MCF 10A (cell line): ENCODE results near the gene GGCX. TPM values are rescaled to one million over a fixed set of nuclear protein-coding genes. Genes with fewer than 3 reads are reported as not detected.

ENCODE experiments used
- BruUV-seq: library from RNA; stranded (reverse); fragments of 400-500 nt; replicated peaks from 2 replicates; lab custom pipeline; 2021; lab: Mats Ljungman, UMichigan
- CTCF ChIA-PET: fragments of 300-600 bp; sonication (Branson Sonifier 250); formaldehyde crosslinking; extraction: SDS; loops from one replicate; lab custom pipeline; 2021; ENCODE audit warnings: antibody characterized with exemption, inconsistent platforms; lab: Yijun Ruan, JAX
- POLR2A ChIA-PET: fragments of 300-600, 350-650 bp; sonication (Branson Sonifier 250); formaldehyde crosslinking; extraction: SDS; loops from one replicate; lab custom pipeline; 2020; ENCODE audit warnings: antibody characterized with exemption, inconsistent platforms; lab: Yijun Ruan, JAX
- DNase-seq: peaks from one replicate; pipeline ENCODE4 v3.0.0-alpha.2; 2018; ENCODE audit not compliant: unreplicated experiment
- H3K27ac Mint-ChIP-seq: one replicate; pipeline ENCODE4 v1.8.0; 2022; ENCODE audit warnings: mild to moderate bottlenecking, low read depth, mixed read lengths; ENCODE audit not compliant: unreplicated experiment
- H3K27me3 Mint-ChIP-seq: one replicate; pipeline ENCODE4 v1.8.0; 2022; ENCODE audit warnings: mixed read lengths; ENCODE audit not compliant: insufficient read depth, unreplicated experiment
- H3K36me3 Mint-ChIP-seq: one replicate; pipeline ENCODE4 v1.8.0; 2022; ENCODE audit warnings: mild to moderate bottlenecking, moderate library complexity, mixed read lengths; ENCODE audit not compliant: insufficient read depth, unreplicated experiment
- H3K4me1 Mint-ChIP-seq: one replicate; pipeline ENCODE4 v1.8.0; 2022; ENCODE audit warnings: mixed read lengths; ENCODE audit not compliant: insufficient read depth, unreplicated experiment
- H3K4me3 Mint-ChIP-seq: one replicate; pipeline ENCODE4 v1.8.0; 2022; ENCODE audit warnings: mild to moderate bottlenecking, moderate library complexity, mixed read lengths; ENCODE audit not compliant: unreplicated experiment
- H3K9me3 Mint-ChIP-seq: one replicate; pipeline ENCODE4 v1.8.0; 2022; ENCODE audit warnings: mixed read lengths; ENCODE audit not compliant: unreplicated experiment
- intact Hi-C: fragments of 100-400 bp; cut with micrococcal nuclease; formaldehyde crosslinking; loops from 2 replicates; pipeline ENCODE4 v1.14.1; 2022
- total RNA-seq: library from RNA; stranded (reverse); gene quantifications from 2 replicates; pipeline ENCODE4 v1.2.3, GENCODE V29; 2022
- TF ChIP-seq, protein P1 (sequence below): fragments of 200-600 bp; IDR thresholded peaks from one replicate; pipeline ENCODE4 v1.8.0; 2022; ENCODE audit warnings: antibody characterized with exemption, mild to moderate bottlenecking; ENCODE audit not compliant: unreplicated experiment

Gene GGCX
- total RNA-seq, 1 experiment from 2014 or later, result 49.1 TPM

DNA sequence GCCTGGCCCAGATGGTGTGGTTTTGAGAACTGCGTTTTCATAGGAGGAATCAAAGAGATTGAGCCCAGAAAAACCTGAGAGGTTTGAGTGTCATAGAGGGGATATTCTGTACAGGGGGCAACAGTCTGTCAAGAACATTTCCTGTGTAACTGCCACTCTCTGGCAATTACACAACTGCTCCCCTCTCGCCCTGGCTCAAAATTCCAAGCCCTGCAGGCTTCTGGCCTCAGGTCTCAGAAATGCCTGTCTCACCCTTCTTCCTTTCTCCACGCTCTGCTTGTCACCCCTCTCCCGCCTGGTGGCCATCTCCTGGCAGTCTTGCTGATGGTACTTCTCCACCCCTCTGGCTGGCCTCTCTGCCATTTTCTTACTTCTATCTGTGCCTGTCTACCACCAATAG, 26.9 kb upstream of the GGCX start:
- no peak for DNase-seq
- no peak overlapping the region for H3K27ac Mint-ChIP-seq
- BruUV-seq, result no TSS peak
- peaks cover 14% of the 10 kb centered on the region for H3K4me1 Mint-ChIP-seq
- ChIA-PET CTCF (no interaction called here), POLR2A (interaction anchor here (0.7 to 6.1 kb wide), 3 partner anchors 7 to 22 kb away, joined by 3 to 54 read pairs (median 5); partner anchors contain the start of genes RNF181 and VAMP8)
- H3K9me3 Mint-ChIP-seq, result no peaks in the 10 kb centered on the region
- TF ChIP-seq, protein P1, sequence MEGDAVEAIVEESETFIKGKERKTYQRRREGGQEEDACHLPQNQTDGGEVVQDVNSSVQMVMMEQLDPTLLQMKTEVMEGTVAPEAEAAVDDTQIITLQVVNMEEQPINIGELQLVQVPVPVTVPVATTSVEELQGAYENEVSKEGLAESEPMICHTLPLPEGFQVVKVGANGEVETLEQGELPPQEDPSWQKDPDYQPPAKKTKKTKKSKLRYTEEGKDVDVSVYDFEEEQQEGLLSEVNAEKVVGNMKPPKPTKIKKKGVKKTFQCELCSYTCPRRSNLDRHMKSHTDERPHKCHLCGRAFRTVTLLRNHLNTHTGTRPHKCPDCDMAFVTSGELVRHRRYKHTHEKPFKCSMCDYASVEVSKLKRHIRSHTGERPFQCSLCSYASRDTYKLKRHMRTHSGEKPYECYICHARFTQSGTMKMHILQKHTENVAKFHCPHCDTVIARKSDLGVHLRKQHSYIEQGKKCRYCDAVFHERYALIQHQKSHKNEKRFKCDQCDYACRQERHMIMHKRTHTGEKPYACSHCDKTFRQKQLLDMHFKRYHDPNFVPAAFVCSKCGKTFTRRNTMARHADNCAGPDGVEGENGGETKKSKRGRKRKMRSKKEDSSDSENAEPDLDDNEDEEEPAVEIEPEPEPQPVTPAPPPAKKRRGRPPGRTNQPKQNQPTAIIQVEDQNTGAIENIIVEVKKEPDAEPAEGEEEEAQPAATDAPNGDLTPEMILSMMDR, result no peak
- H3K36me3 Mint-ChIP-seq, result peaks cover 9% of the 10 kb centered on the region
- intact Hi-C loops, result no loop called here
- no peaks in the 10 kb centered on the region for H3K27me3 Mint-ChIP-seq
- no peak overlapping the region for H3K4me3 Mint-ChIP-seq

DNA sequence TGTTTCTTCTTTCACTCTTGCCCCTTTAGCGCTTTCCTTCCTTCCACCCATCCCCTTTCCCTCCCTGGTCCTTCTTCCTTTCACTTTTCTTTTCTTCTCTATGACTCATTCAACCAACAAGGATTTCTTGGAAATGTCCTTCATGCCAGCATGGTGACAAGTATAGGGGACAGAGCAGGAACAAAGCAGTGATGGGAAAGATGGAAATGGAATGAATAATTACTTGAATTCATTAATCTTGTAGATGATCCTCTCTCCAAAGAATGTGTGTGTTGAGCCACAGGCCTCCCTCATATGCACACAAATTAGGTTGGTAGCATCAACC, 24.4 kb upstream of the GGCX start:
- Mint-ChIP-seq H3K9me3 (no peaks in the 10 kb centered on the region), H3K27ac (peak overlapping the region; percentile 91), H3K4me1 (peaks cover 14% of the 10 kb centered on the region), H3K36me3 (peaks cover 29% of the 10 kb centered on the region), H3K4me3 (no peak overlapping the region), H3K27me3 (no peaks in the 10 kb centered on the region)
- DNase-seq, result no peak
- no TSS peak for BruUV-seq
- CTCF ChIA-PET, result interaction anchor here (0.7 to 1.3 kb wide), 2 partner anchors 11 to 43 kb away, joined by 3 to 4 read pairs; no protein-coding TSS in a partner anchor
- intact Hi-C loops, result no loop called here
- TF ChIP-seq, protein P1, result no peak
- POLR2A ChIA-PET, result interaction anchor here (0.8 to 6.1 kb wide), 5 partner anchors 10 to 231 kb away, joined by 3 to 54 read pairs (median 5); partner anchors contain the start of genes ELMOD3, RNF181 and TMEM150A

DNA sequence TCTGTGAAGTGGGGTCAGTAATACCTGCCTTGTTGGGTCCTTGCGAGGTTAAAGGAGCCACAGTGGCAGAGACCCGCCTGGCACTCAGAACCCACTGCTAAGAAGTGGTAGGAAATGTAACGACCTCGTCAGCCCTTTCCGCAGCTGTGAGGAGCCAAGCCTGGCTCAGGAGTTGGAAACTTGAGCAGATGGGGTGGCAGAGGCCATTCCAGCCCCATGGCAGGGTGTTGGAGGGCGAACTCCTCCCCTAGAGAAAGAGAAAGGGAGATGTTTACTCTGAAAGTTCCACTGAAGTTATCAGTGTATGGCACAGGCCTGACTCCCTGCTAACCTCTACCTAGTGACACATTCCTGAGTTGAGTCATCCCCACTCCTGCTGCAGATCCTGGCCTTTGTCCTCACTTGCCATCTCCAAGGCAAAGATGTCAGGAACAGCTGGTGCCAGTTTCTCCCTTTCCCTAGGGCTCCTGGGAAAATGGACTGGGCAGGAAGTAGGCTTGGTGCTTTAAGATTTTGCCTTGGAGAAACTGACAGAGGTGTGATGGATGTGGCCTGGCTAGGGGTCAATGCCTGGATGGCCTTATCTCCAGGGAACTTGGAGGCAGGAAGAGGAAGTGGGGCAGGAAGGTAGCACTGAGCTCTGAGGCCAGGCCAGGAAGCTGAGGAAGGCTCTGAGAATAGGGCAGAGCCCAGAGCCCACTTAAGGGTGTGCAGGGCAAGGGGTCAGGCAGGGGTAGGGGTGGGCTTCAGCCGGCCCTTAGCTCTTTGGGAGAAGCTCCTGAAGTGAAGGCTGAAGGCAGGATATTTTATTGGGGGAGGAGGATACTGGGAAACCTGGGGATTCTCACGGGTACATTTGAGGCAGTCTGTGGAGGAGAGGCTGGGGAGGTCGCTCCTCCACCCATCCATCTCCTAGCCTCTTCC, 23.8 kb upstream of the GGCX start:
- Mint-ChIP-seq H3K4me3 (no peak overlapping the region), H3K4me1 (peaks cover 14% of the 10 kb centered on the region), H3K27ac (peak overlapping the region; percentile 91), H3K27me3 (no peaks in the 10 kb centered on the region), H3K36me3 (peaks cover 33% of the 10 kb centered on the region), H3K9me3 (no peaks in the 10 kb centered on the region)
- DNase-seq, result peak; percentile 43
- TF ChIP-seq, protein P1, result no peak
- BruUV-seq, result no TSS peak
- intact Hi-C loops, result no loop called here
- ChIA-PET POLR2A (interaction anchor here (0.6 to 6.1 kb wide), 7 partner anchors 10 to 230 kb away, joined by 3 to 54 read pairs (median 5); partner anchors contain the start of genes C2orf68, ELMOD3, RNF181 and TMEM150A), CTCF (interaction anchor here (0.6 to 1.3 kb wide), 3 partner anchors 11 to 165 kb away, joined by 3 to 4 read pairs (median 3); no protein-coding TSS in a partner anchor)

DNA sequence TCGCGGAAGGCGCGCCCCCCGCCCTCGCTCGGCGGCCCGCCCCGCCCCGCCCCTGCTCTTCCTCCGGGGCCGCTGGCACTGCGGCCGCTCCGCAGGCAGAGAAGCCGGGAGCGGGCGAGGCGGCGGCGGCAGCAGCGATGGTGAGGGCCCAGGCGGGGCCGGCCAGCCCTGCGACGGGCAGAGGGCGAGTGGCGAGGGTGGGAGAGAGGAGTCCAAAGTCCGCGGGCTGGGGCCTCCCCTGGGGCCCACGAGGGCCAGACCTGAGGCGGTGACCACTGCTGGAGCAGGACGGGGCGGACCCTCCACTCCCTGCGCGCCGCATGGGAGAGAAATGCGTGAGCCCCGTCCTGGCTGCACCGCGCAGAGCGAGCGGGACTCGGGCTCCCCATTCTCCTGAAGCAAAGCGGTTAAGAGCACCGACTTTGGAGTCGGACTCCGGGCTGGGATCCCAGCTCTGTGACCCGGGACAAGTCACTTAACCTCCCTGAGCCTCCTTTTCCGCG, 23.1 kb upstream of the GGCX start, which contains the start of gene VAMP5:
TSS of gene VAMP5 (plus strand) at position 78 of the 503 bp plus-strand sequence. CDS start at position 138, 60 bp downstream.
- Mint-ChIP-seq H3K9me3 (no peaks in the 10 kb centered on the region), H3K27ac (peak within 1 kb of the TSS; percentile 91), H3K27me3 (no peaks in the 10 kb centered on the region), H3K4me3 (no peak within 1 kb of the TSS), H3K36me3 (peaks cover 40% of the 10 kb centered on the region), H3K4me1 (peaks cover 14% of the 10 kb centered on the region)
- intact Hi-C loops, result no loop called here
- TF ChIP-seq, protein P1, result no peak
- DNase-seq, result no peak
- ChIA-PET CTCF (interaction anchor here (0.6 to 1.3 kb wide), 2 partner anchors 12 to 165 kb away, joined by 3 read pairs; no protein-coding TSS in a partner anchor), POLR2A (interaction anchor here (0.9 to 6.1 kb wide), 5 partner anchors 11 to 230 kb away, joined by 3 to 54 read pairs (median 6); partner anchors contain the start of genes C2orf68, ELMOD3, RNF181 and TMEM150A)
- no TSS peak for BruUV-seq
